DND-41 (cell line): ENCODE data around the gene EDA.

Experiments used
- ATAC-seq: fragments of 200-7000 bp; cut with Tn5 transposase; 3 replicates; pipeline ENCODE4 v1.9.1; 2021; ENCODE audit warnings: low read depth; ENCODE audit not compliant: insufficient read depth
- DNase-seq: peaks from one replicate; pipeline ENCODE4 v3.0.0-alpha.2; 2020
- H2AFZ ChIP-seq: 2 replicates; pipeline ENCODE4 v1.6.0; 2012; ENCODE audit warnings: low read depth, low read length
- H3K27ac ChIP-seq: 2 replicates; pipeline ENCODE4 v1.5.1; 2012; ENCODE audit warnings: low read length, inconsistent platforms
- H3K27me3 ChIP-seq: fragments of 200-600 bp; sonication (generic); 2 replicates; pipeline ENCODE4 v1.6.0; 2012; ENCODE audit warnings: low read length, mild to moderate bottlenecking, inconsistent platforms; ENCODE audit not compliant: insufficient read depth, poor library complexity
- H3K36me3 ChIP-seq: 2 replicates; pipeline ENCODE4 v1.5.1; 2012; ENCODE audit warnings: low read length, inconsistent platforms; ENCODE audit not compliant: insufficient read depth
- H3K4me1 ChIP-seq: 2 replicates; pipeline ENCODE4 v1.5.1; 2012; ENCODE audit warnings: mild to moderate bottlenecking, low read length; ENCODE audit not compliant: insufficient read depth
- H3K4me2 ChIP-seq: 2 replicates; pipeline ENCODE4 v1.6.0; 2012; ENCODE audit warnings: mild to moderate bottlenecking, moderate library complexity, low read length, inconsistent platforms; ENCODE audit not compliant: insufficient read depth
- H3K4me3 ChIP-seq, 2 experiments: fragments of 200-600 bp in 1 of 2; shearing (Covaris generic) in 1 of 2; 2 replicates each; pipeline ENCODE4 v1.5.1; 2012 to 2016; ENCODE audit warnings: inconsistent platforms in 2 of 2, low read length in 2 of 2, mild to moderate bottlenecking in 2 of 2, low read depth in 1 of 2, moderate library complexity in 1 of 2
- H3K79me2 ChIP-seq: 2 replicates; pipeline ENCODE4 v1.6.0; 2012; ENCODE audit warnings: low read length, inconsistent platforms; ENCODE audit not compliant: insufficient read depth
- H3K9ac ChIP-seq: 2 replicates; pipeline ENCODE4 v1.6.0; 2012; ENCODE audit warnings: low read depth, mild to moderate bottlenecking, inconsistent platforms, low read length, moderate library complexity
- H3K9me3 ChIP-seq: 2 replicates; pipeline ENCODE4 v1.5.1; 2012; ENCODE audit warnings: low read length, moderate library complexity, mild to moderate bottlenecking, inconsistent platforms; ENCODE audit not compliant: insufficient read depth, severe bottlenecking
- H4K20me1 ChIP-seq: 2 replicates; pipeline ENCODE4 v1.6.0; 2012; ENCODE audit warnings: low read length; ENCODE audit not compliant: insufficient read depth
- CTCF ChIP-seq: IDR thresholded peaks from 2 replicates; pipeline ENCODE4 v1.5.1; 2012; ENCODE audit warnings: borderline replicate concordance, low read length, moderate library complexity, mild to moderate bottlenecking; ENCODE audit not compliant: poor library complexity, severe bottlenecking; ENCODE audit errors: extremely low read depth
- EZH2 ChIP-seq: IDR thresholded peaks from 3 replicates; pipeline ENCODE4 v1.6.1; 2012; ENCODE audit warnings: borderline replicate concordance, low read depth, mild to moderate bottlenecking, moderate library complexity, low read length, inconsistent platforms; ENCODE audit not compliant: severe bottlenecking

The EDA gene

GRCh38 chrX:69991685-69992084 is 375.8 kb downstream of the EDA start:
- Histone ChIP-seq H3K9ac (no peak overlapping the region), H3K79me2 (no peaks in the 10 kb centered on the region), H3K27ac (no peak overlapping the region), H3K4me3 (no peak overlapping the region), H3K4me1 (no peaks in the 10 kb centered on the region), H3K27me3 (no peaks in the 10 kb centered on the region), H3K9me3 (no peaks in the 10 kb centered on the region), H3K36me3 (no peaks in the 10 kb centered on the region), H4K20me1 (no peaks in the 10 kb centered on the region), H3K4me2 (no peak overlapping the region), H2AFZ (no peak overlapping the region)
- TF ChIP-seq CTCF, result no peak
- TF ChIP-seq EZH2, result no peak
- DNase-seq, result no peak
- ATAC-seq, result no peak

GRCh38 chrX:69993494-69993893 is 377.6 kb downstream of the EDA start:
- TF ChIP-seq CTCF (no peak), EZH2 (no peak)
- H3K4me3 ChIP-seq, result no peak overlapping the region
- no peak overlapping the region for H3K4me2 ChIP-seq
- no peaks in the 10 kb centered on the region for H3K27me3 ChIP-seq
- no peak overlapping the region for H3K9ac ChIP-seq
- ATAC-seq (no peak), DNase-seq (no peak)
- no peaks in the 10 kb centered on the region for H3K9me3 ChIP-seq
- H3K4me1 ChIP-seq, result no peaks in the 10 kb centered on the region
- H3K27ac ChIP-seq, result no peak overlapping the region
- H3K36me3 ChIP-seq, result no peaks in the 10 kb centered on the region
- no peaks in the 10 kb centered on the region for H4K20me1 ChIP-seq
- no peaks in the 10 kb centered on the region for H3K79me2 ChIP-seq
- no peak overlapping the region for H2AFZ ChIP-seq

- no peak for TF ChIP-seq EZH2
- TF ChIP-seq CTCF, result no peak
- H3K27me3 ChIP-seq, result no peaks in the 10 kb centered on the region
These were observed 379.6 kb downstream of the EDA start for GRCh38 chrX:69995362-69996112.

More at GRCh38 chrX:69995362-69996112, 379.6 kb downstream of the EDA start:
- no peaks in the 10 kb centered on the region for H3K9me3 ChIP-seq
- no peak overlapping the region for H3K4me2 ChIP-seq
- H4K20me1 ChIP-seq, result no peaks in the 10 kb centered on the region
- H3K4me1 ChIP-seq, result no peaks in the 10 kb centered on the region
- no peak overlapping the region for H3K27ac ChIP-seq
- no peaks in the 10 kb centered on the region for H3K79me2 ChIP-seq
- no peak overlapping the region for H2AFZ ChIP-seq
- DNase-seq (no peak), ATAC-seq (no peak)
- no peak overlapping the region for H3K9ac ChIP-seq
- no peak overlapping the region for H3K4me3 ChIP-seq
- no peaks in the 10 kb centered on the region for H3K36me3 ChIP-seq
